Fibroblast of the aortic adventitia (primary cell): Measurements from ENCODE around the gene ESR1. TPM values are rescaled to one million over a fixed set of nuclear protein-coding genes. Genes with fewer than 3 reads are reported as not detected.
A peak's percentile ranks its signal among the peaks of the same experiment; 100 is the strongest.

ENCODE experiments used
- DNase-seq: peaks from one replicate; pipeline ENCODE4 v3.0.0-alpha.2; 2010; ENCODE audit warnings: low read depth
- H3K4me3 ChIP-seq: 2 replicates; pipeline ENCODE4 v1.5.1; 2011; ENCODE audit warnings: low read depth, mild to moderate bottlenecking, control low read depth, low read length, moderate library complexity
- CTCF ChIP-seq: IDR thresholded peaks from 2 replicates; pipeline ENCODE4 v1.5.1; 2011; ENCODE audit warnings: mild to moderate bottlenecking, low read length, control low read depth, inconsistent platforms; ENCODE audit not compliant: insufficient read depth
- total RNA-seq: library from RNA; depleted of rRNA; stranded (reverse); fragments of >200 nt; gene quantifications from 2 replicates; pipeline ENCODE4 v1.2.3, GENCODE V29; 2012; ENCODE audit warnings: low replicate concordance

Gene ESR1
- 2.7 and 3.4 TPM in 2 replicates for total RNA-seq

GRCh38 chr6:151807513-151808370, at the start of gene ESR1:
Gene ESR1 (plus strand): TSS chr6:151807682. CDS start chr6:151807913, 231 bp downstream.
- peak within 1 kb of the TSS; percentile 53 for H3K4me3 ChIP-seq
- peak; percentile 75 for DNase-seq
- TF ChIP-seq CTCF, result no peak

GRCh38 chr6:151760486-151760885, 47.0 kb upstream of the ESR1 start:
- DNase-seq, result no peak
- TF ChIP-seq CTCF, result no peak
- H3K4me3 ChIP-seq, result no peak overlapping the region

GRCh38 chr6:151761851-151762250, 45.6 kb upstream of the ESR1 start:
- TF ChIP-seq CTCF, result no peak
- H3K4me3 ChIP-seq, result no peak overlapping the region
- no peak for DNase-seq

DNA sequence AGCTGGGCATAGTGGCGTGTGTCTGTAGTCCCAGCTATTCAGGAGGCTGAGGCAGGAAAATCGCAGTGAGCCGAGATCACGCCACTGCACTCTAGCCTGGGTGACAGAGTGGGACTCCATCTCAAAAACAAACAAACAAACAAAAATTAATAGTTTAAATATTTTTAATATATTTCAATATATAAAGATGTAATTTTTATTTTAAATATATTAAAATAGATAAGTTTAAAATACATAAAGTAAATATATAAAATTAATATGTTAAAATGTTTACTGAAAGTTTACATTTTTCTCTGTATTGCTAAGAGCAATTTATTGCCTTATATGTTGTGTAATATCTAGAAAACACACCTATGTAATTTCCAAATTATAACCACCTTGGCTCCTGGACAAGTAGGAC, 44.7 kb upstream of the ESR1 start:
- no peak for DNase-seq
- TF ChIP-seq CTCF, result no peak
- H3K4me3 ChIP-seq, result peak overlapping the region; percentile 66

GRCh38 chr6:151763303-151763702, 44.2 kb upstream of the ESR1 start:
- peak overlapping the region; percentile 66 for H3K4me3 ChIP-seq
- TF ChIP-seq CTCF, result peak; percentile 74
- peak; percentile 85 for DNase-seq

GRCh38 chr6:151763938-151764680, 43.4 kb upstream of the ESR1 start:
- peak overlapping the region; percentile 66 for H3K4me3 ChIP-seq
- DNase-seq, result peak; percentile 97
- peak; percentile 88 for TF ChIP-seq CTCF
